Activated CD8-positive, alpha-beta memory T cell treated with anti-CD3 and anti-CD28 coated beads, Interleukin-2, amount 50 U/mL, for 24 hours (primary cell): ENCODE measurements around the gene DOCK2.
"Not testable (repeated sequence)": the region's sequence is repeated elsewhere in the genome, so short reads cannot be mapped to it uniquely, and the experiment has no call there.

Experiments used
- DNase-seq: peaks from one replicate; pipeline ENCODE4 v3.0.0-alpha.2; 2020; ENCODE audit errors: extremely low read depth

The DOCK2 gene

GRCh38 chr5:169756071-169756765 is 119.1 kb downstream of the DOCK2 start:
- no peak for DNase-seq

- no peak for DNase-seq
Observed at GRCh38 chr5:169757016-169757415, 119.9 kb downstream of the DOCK2 start.

- DNase-seq = no peak
Observed at GRCh38 chr5:169758886-169759285, 121.8 kb downstream of the DOCK2 start.

- DNase-seq = no peak
Observed at GRCh38 chr5:169760229-169760628, 123.2 kb downstream of the DOCK2 start.

- no peak for DNase-seq
Observed at GRCh38 chr5:169762338-169763095, 125.4 kb downstream of the DOCK2 start.

GRCh38 chr5:169763376-169764017 is 126.4 kb downstream of the DOCK2 start:
- no peak for DNase-seq

- DNase-seq = no peak
Observed at GRCh38 chr5:169764018-169764378, 126.9 kb downstream of the DOCK2 start.

- no peak for DNase-seq
Observed at GRCh38 chr5:169765176-169765996, 128.3 kb downstream of the DOCK2 start.

- DNase-seq = not testable (repeated sequence)
Observed at GRCh38 chr5:169766943-169767342, 129.9 kb downstream of the DOCK2 start.

- DNase-seq = no peak
Observed at GRCh38 chr5:169767938-169768337, 130.9 kb downstream of the DOCK2 start.

GRCh38 chr5:169768416-169768815 is 131.3 kb downstream of the DOCK2 start:
- DNase-seq = no peak

GRCh38 chr5:169770109-169770508 is 133.0 kb downstream of the DOCK2 start:
- no peak for DNase-seq

- no peak for DNase-seq
Observed at GRCh38 chr5:169772256-169772655, 135.2 kb downstream of the DOCK2 start.

GRCh38 chr5:169772688-169773087 is 135.6 kb downstream of the DOCK2 start:
- no peak for DNase-seq

GRCh38 chr5:169777159-169777558 is 140.1 kb downstream of the DOCK2 start:
- DNase-seq = no peak

- DNase-seq = no peak
Observed at GRCh38 chr5:169778622-169779596, 141.8 kb downstream of the DOCK2 start.

GRCh38 chr5:169781420-169782345 is 144.6 kb downstream of the DOCK2 start:
- DNase-seq = no peak

GRCh38 chr5:169785771-169786618 is 148.9 kb downstream of the DOCK2 start:
- DNase-seq = no peak

GRCh38 chr5:169788168-169788567 is 151.1 kb downstream of the DOCK2 start:
- no peak for DNase-seq
